ENCODE results near the gene FIGLA. TPM values are rescaled to one million over a fixed set of nuclear protein-coding genes. Genes with fewer than 3 reads are reported as not detected.

FIGLA gene
- total and polyA plus RNA-seq, 2 donors (not counting 1 experiment from before 2014, with no cell fraction given), result not detected

- no peak overlapping the region for H3K27ac ChIP-seq (ENCODE audit: low read length in 2 of 2)
- ChIA-PET POLR2A (no interaction called here), CTCF (no interaction called here)
- no peak overlapping the region for H3K4me3 ChIP-seq (ENCODE audit: control extremely low read depth in 1 of 5, extremely low read depth in 1 of 5, insufficient read depth in 1 of 5, low read depth in 2 of 5, low read length in 4 of 5)
- H3K79me2 ChIP-seq (ENCODE audit: control insufficient read depth, insufficient read depth, low read length), result no peaks in the 10 kb centered on the region
- no peak overlapping the region for H2AFZ ChIP-seq (ENCODE audit: insufficient read depth, low read depth, low read length, poor library complexity, severe bottlenecking)
- Mint-ChIP-seq H3K27me3 (peaks cover 37% of the 10 kb centered on the region), H3K4me3 (no peak overlapping the region), H3K27ac (no peak overlapping the region), H3K4me1 (no peaks in the 10 kb centered on the region), H3K9me3 (ENCODE audit: insufficient read depth) (no peaks in the 10 kb centered on the region)
- no peak overlapping the region for H3K9ac ChIP-seq (ENCODE audit: low read length)
- intact Hi-C loops (cut with micrococcal nuclease), result no loop called here
- DNase-seq (no peak), ATAC-seq (ENCODE audit: low read depth) (no peak)
- no peaks in the 10 kb centered on the region for H3K9me3 ChIP-seq (ENCODE audit: control extremely low read depth in 1 of 3, control insufficient read depth in 2 of 3, insufficient read depth in 1 of 3, low read length in 2 of 3)
- H3K36me3 ChIP-seq (replicated peaks in 1 of 2; ENCODE audit: control extremely low read depth in 1 of 2, control insufficient read depth in 1 of 2, extremely low read depth in 1 of 2, insufficient read depth in 2 of 2, low read length in 1 of 2), result no peaks in the 10 kb centered on the region
- 94% methylated on average over 2 of the region's 3 CpGs for WGBS (ENCODE audit: insufficient coverage)
- H3K4me1 ChIP-seq (ENCODE audit: control insufficient read depth in 2 of 2, insufficient read depth in 2 of 2, low read length in 2 of 2), result no peaks in the 10 kb centered on the region
- peaks cover 0 to 9% (median 0%) of the 10 kb centered on the region in 4 experiments for H3K27me3 ChIP-seq (replicated peaks in 1 of 4; ENCODE audit: control extremely low read depth in 1 of 4, control insufficient read depth in 3 of 4, insufficient read depth in 4 of 4, low read length in 3 of 4)
- H4K20me1 ChIP-seq (ENCODE audit: control insufficient read depth, insufficient read depth, low read length, poor library complexity, severe bottlenecking), result no peaks in the 10 kb centered on the region
- no peak for TF ChIP-seq CTCF (IDR thresholded peaks at IDR 0.05)
- no peak for TF ChIP-seq EZH2 (IDR thresholded peaks at IDR 0.05; ENCODE audit: borderline replicate concordance, insufficient read depth, low read depth, low read length, poor library complexity, severe bottlenecking)
- no peak overlapping the region for H3K4me2 ChIP-seq (replicated peaks; ENCODE audit: low read depth, low read length, poor library complexity, severe bottlenecking)
Observed at GRCh38 chr2:70817284-70817954, 27.0 kb upstream of the FIGLA start.

GRCh38 chr2:70816726-70817125 lies 26.3 kb upstream of the FIGLA start:
- no peak for DNase-seq
- CTCF ChIA-PET, result no interaction called here
- H2AFZ ChIP-seq (ENCODE audit: insufficient read depth, low read depth, low read length, poor library complexity, severe bottlenecking), result no peak overlapping the region
- Mint-ChIP-seq H3K27me3 (peaks cover 37% of the 10 kb centered on the region), H3K4me3 (no peak overlapping the region), H3K27ac (no peak overlapping the region), H3K9me3 (ENCODE audit: insufficient read depth) (no peaks in the 10 kb centered on the region), H3K4me1 (no peaks in the 10 kb centered on the region)
- H3K79me2 ChIP-seq (ENCODE audit: control insufficient read depth, insufficient read depth, low read length), result no peaks in the 10 kb centered on the region
- intact Hi-C loops (cut with micrococcal nuclease), result no loop called here
- no peaks in the 10 kb centered on the region for H3K36me3 ChIP-seq (replicated peaks in 1 of 2; ENCODE audit: control extremely low read depth in 1 of 2, control insufficient read depth in 1 of 2, extremely low read depth in 1 of 2, insufficient read depth in 2 of 2, low read length in 1 of 2)
- H3K27me3 ChIP-seq (replicated peaks in 1 of 4; ENCODE audit: control extremely low read depth in 1 of 4, control insufficient read depth in 3 of 4, insufficient read depth in 4 of 4, low read length in 3 of 4), result peaks cover 0 to 9% (median 0%) of the 10 kb centered on the region in 4 experiments
- WGBS (ENCODE audit: insufficient coverage), result 92% methylated on average over 4 of the region's 5 CpGs
- H4K20me1 ChIP-seq (ENCODE audit: control insufficient read depth, insufficient read depth, low read length, poor library complexity, severe bottlenecking), result no peaks in the 10 kb centered on the region
- ATAC-seq (ENCODE audit: low read depth), result no peak
- H3K9me3 ChIP-seq (ENCODE audit: control extremely low read depth in 1 of 3, control insufficient read depth in 2 of 3, insufficient read depth in 1 of 3, low read length in 2 of 3), result no peaks in the 10 kb centered on the region
- POLR2A ChIA-PET, result no interaction called here
- H3K4me2 ChIP-seq (replicated peaks; ENCODE audit: low read depth, low read length, poor library complexity, severe bottlenecking), result no peak overlapping the region
- no peak overlapping the region for H3K9ac ChIP-seq (ENCODE audit: low read length)
- TF ChIP-seq CTCF (IDR thresholded peaks at IDR 0.05), result no peak
- no peak for TF ChIP-seq EZH2 (IDR thresholded peaks at IDR 0.05; ENCODE audit: borderline replicate concordance, insufficient read depth, low read depth, low read length, poor library complexity, severe bottlenecking)
- H3K4me3 ChIP-seq (ENCODE audit: control extremely low read depth in 1 of 5, extremely low read depth in 1 of 5, insufficient read depth in 1 of 5, low read depth in 2 of 5, low read length in 4 of 5), result no peak overlapping the region
- H3K27ac ChIP-seq (ENCODE audit: low read length in 2 of 2), result no peak overlapping the region
- no peaks in the 10 kb centered on the region for H3K4me1 ChIP-seq (ENCODE audit: control insufficient read depth in 2 of 2, insufficient read depth in 2 of 2, low read length in 2 of 2)

All from B cell (primary cell).